Heart left ventricle (tissue), 13 donors: ENCODE results near the gene TASP1.

Experiments
- POLR2A ChIP-seq, 2 donors: fragments of 450-650 bp; IDR thresholded peaks; one replicate each; pipeline ENCODE4 v1.6.1; 2017; ENCODE audit warnings: antibody characterized with exemption in 2 of 2, mild to moderate bottlenecking in 2 of 2, moderate library complexity in 2 of 2
- TF ChIP-seq, protein P1 (sequence below), 12 donors: fragments of 200-600 bp; sonication (generic) in 4 of 12; IDR thresholded peaks; one replicate each; pipeline versions ENCODE4 v1.5.0 to v1.8.0; 2018 to 2022; ENCODE audit warnings: antibody characterized with exemption in 12 of 12, mild to moderate bottlenecking in 5 of 12
- donor health status: ischemic (EF 13 %, LVEDD 7.1; RV severe dilation, severe dysfunction).
- donor health status: DM: no; HTN: yes; CAD: no.
- donor health status: DM: no; HTN: no; CAD: no.
- donor health status: ischemic (EF 25% LVEDD 6.9; RV normal size, moderate dysfunction).
- donor health status: ischemic (EF 25% LVEDD 5.7; RV mildly dilated, moderate dysfunction).
- donor health status: ischemic (EF 35%, LVEDD 5.7; RV mildly dilated, moderate dysfunction).
- donor health status: nonischemic (EF 11% LVEDD 7.7; RV severe dilation, severe dysfunction).
- donor health status: DM: yes; HTN: yes; CAD: no.
- donor health status: PGD.
- donor health status: ischemic (EF 29% LVEDD 5.4; RV normal size, mild dysfunction).
- donor health status: nonischemic (EF 23%, LVEDD 6.1; RV moderate dilation, normal function).

DNA sequence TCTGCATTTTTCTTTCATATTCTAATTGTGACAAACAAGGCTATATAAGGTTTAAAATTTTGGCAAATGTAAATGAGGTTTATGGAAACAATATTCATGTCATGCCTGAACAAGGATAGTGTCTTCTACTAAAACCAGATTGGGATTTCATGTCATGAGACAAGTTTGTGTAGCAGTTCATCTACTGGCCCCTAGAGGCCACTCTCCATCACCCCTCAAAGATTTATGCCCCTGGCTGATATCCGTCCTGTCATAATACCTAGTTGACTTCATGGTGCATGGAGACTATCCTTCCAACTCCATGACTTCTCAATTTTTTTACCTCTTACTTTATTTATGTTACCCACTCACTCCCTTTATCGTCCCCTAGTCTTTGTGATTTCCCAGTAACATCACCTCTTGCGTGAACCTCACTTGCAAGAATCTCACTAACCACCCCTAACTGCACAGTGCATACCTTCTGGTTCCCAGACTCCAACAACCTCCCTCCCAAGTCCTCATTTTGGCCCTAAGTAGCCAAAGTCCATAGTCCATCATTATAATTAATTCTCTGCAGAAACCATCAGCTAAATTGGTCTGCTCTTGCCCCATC lies 179.8 kb downstream of the TASP1 start:
- TF ChIP-seq, protein P1, sequence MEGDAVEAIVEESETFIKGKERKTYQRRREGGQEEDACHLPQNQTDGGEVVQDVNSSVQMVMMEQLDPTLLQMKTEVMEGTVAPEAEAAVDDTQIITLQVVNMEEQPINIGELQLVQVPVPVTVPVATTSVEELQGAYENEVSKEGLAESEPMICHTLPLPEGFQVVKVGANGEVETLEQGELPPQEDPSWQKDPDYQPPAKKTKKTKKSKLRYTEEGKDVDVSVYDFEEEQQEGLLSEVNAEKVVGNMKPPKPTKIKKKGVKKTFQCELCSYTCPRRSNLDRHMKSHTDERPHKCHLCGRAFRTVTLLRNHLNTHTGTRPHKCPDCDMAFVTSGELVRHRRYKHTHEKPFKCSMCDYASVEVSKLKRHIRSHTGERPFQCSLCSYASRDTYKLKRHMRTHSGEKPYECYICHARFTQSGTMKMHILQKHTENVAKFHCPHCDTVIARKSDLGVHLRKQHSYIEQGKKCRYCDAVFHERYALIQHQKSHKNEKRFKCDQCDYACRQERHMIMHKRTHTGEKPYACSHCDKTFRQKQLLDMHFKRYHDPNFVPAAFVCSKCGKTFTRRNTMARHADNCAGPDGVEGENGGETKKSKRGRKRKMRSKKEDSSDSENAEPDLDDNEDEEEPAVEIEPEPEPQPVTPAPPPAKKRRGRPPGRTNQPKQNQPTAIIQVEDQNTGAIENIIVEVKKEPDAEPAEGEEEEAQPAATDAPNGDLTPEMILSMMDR (IDR thresholded peaks at IDR 0.05): peak; percentile 57 to 80 (median 68)
- no peak for TF ChIP-seq POLR2A (IDR thresholded peaks at IDR 0.05)
